Chondrocyte (in vitro differentiated cells): ENCODE measurements around the gene SEC22B. TPM values are rescaled to one million over a fixed set of nuclear protein-coding genes. Genes with fewer than 3 reads are reported as not detected.

Experiments
- total RNA-seq: library from RNA; stranded (reverse); gene quantifications from 3 replicates; pipeline ENCODE4 v1.2.1, GENCODE V29; 2021

Gene SEC22B
- total RNA-seq, 1 donor from 2014 or later, result 48.3 TPM

Other genes starting within 250 kb of the SEC22B start
- 193 to 229 TPM (median 195 TPM) in 3 replicates for gene NOTCH2, start 106.9 kb downstream of the SEC22B start, total RNA-seq
- 15.8 to 22.8 TPM (median 16.4 TPM) in 3 replicates for gene NBPF8, start 238.5 kb upstream of the SEC22B start, total RNA-seq